Uterus (tissue), 2 donors: ENCODE results near the gene PLEKHA1.

Experiments
- POLR2A ChIP-seq, 2 donors: fragments of 450-650 bp; IDR thresholded peaks; one replicate each; pipeline ENCODE4 v1.6.1; 2016; ENCODE audit warnings: antibody characterized with exemption in 2 of 2, mild to moderate bottlenecking in 1 of 2, moderate library complexity in 1 of 2
- TF ChIP-seq, protein P1 (sequence below), 4 experiments: fragments of 200-600 bp in 2 of 4; fragments of 450-650 bp in 2 of 4; sonication (generic) in 2 of 4; IDR thresholded peaks; one replicate each; pipeline ENCODE4 v1.5.1; 2016 to 2019; ENCODE audit warnings: antibody characterized with exemption in 4 of 4, mild to moderate bottlenecking in 2 of 4, moderate library complexity in 1 of 4

- TF ChIP-seq, protein P1, sequence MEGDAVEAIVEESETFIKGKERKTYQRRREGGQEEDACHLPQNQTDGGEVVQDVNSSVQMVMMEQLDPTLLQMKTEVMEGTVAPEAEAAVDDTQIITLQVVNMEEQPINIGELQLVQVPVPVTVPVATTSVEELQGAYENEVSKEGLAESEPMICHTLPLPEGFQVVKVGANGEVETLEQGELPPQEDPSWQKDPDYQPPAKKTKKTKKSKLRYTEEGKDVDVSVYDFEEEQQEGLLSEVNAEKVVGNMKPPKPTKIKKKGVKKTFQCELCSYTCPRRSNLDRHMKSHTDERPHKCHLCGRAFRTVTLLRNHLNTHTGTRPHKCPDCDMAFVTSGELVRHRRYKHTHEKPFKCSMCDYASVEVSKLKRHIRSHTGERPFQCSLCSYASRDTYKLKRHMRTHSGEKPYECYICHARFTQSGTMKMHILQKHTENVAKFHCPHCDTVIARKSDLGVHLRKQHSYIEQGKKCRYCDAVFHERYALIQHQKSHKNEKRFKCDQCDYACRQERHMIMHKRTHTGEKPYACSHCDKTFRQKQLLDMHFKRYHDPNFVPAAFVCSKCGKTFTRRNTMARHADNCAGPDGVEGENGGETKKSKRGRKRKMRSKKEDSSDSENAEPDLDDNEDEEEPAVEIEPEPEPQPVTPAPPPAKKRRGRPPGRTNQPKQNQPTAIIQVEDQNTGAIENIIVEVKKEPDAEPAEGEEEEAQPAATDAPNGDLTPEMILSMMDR (IDR thresholded peaks at IDR 0.05) = no peak
- TF ChIP-seq POLR2A (IDR thresholded peaks at IDR 0.05) = no peak
These were observed 12.4 kb upstream of the PLEKHA1 start for GRCh38 chr10:122362031-122362592.
